Ovary (tissue), 9 donors: ENCODE results near the gene JPH3. TPM values are rescaled to one million over a fixed set of nuclear protein-coding genes. Genes with fewer than 3 reads are reported as not detected.

ENCODE experiments used
- DNase-seq, 5 donors: peaks; one replicate each; pipeline ENCODE4 v3.0.0-alpha.2; 2019 to 2020
- H3K27ac ChIP-seq, 2 donors: fragments of 200-600 bp; one replicate each; pipeline versions ENCODE4 v1.5.1 to v1.8.0; 2019 to 2022
- H3K27me3 ChIP-seq: fragments of 200-600 bp; one replicate; pipeline ENCODE4 v1.8.0; 2022
- H3K36me3 ChIP-seq: fragments of 200-600 bp; sonication (generic); one replicate; pipeline ENCODE4 v1.5.1; 2019
- H3K4me1 ChIP-seq: one replicate; pipeline ENCODE4 v1.8.1; 2013; ENCODE audit warnings: mild to moderate bottlenecking, moderate library complexity; ENCODE audit not compliant: insufficient read depth
- H3K4me3 ChIP-seq: fragments of 200-600 bp; sonication (generic); one replicate; pipeline ENCODE4 v1.5.1; 2017
- H3K9me3 ChIP-seq, 2 donors: fragments of 200-600 bp in 1 of 2; sonication (generic) in 1 of 2; one replicate each; pipeline versions ENCODE4 v1.5.1 to v1.8.1; 2013 to 2019; ENCODE audit warnings: mild to moderate bottlenecking in 1 of 2, moderate library complexity in 1 of 2
- CTCF ChIP-seq, 3 donors: fragments of 450-650 bp in 2 of 3; fragments of 200-600 bp in 1 of 3; IDR thresholded peaks; one replicate each; pipeline versions ENCODE4 v1.5.1 to v1.8.0; 2016 to 2022; ENCODE audit warnings: antibody characterized with exemption in 3 of 3, mild to moderate bottlenecking in 1 of 3
- EP300 ChIP-seq: sonication (generic); formaldehyde crosslinking; IDR thresholded peaks from one replicate; pipeline ENCODE4 v1.6.1; 2017; ENCODE audit warnings: antibody characterized with exemption
- POLR2A ChIP-seq: fragments of 450-650 bp; IDR thresholded peaks from one replicate; pipeline ENCODE4 v1.6.1; 2017; ENCODE audit warnings: antibody characterized with exemption, mild to moderate bottlenecking, moderate library complexity
- WGBS, 3 donors: extraction: QIAGEN DNeasy Blood & Tissue Kit in 1 of 3; methylation state at CpG; one replicate each; pipeline versions ENCODE4 v1.1.5 to v1.1.7; 2013 to 2017; 5-methylcytosine and 5-hydroxymethylcytosine counted together
- intact Hi-C, 4 donors: fragments of 100-400 bp; cut with DNase I; formaldehyde crosslinking; loops; one replicate each; pipeline versions ENCODE4 v1.11.0 to v1.15.1; 2022 to 2023
- polyA plus RNA-seq, 2 donors: library from polyadenylated mRNA; stranded (reverse); fragments of 200-250 nt in 1 of 2; fragments of 350-450 nt in 1 of 2; fragmentation: Illumina TruSeq in 1 of 2; extraction: RNeasy Lipid Tissue Mini Kit (QIAGEN cat#74804) in 1 of 2; gene quantifications; one replicate each; pipeline ENCODE4 v1.2.3, GENCODE V29; 2013 to 2014
- total RNA-seq, 7 donors: library from RNA; depleted of rRNA in 2 of 7; stranded (reverse); fragments of >200 nt in 2 of 7; fragmentation: NEBNext Ultra II Directional in 3 of 7; extraction: Animal tissue kit (Norgen Biotek cat#: 25700) in 3 of 7; gene quantifications; one replicate each; pipeline versions ENCODE4 v1.1.0 to v1.2.4, GENCODE V29; 2016 to 2023
- donor health status: DM: no; HTN: no; CAD: no; lungs with moderate emphysema.
- donor health status: DM: no; HTN: no; CAD: no.
- donor health status: Bipolar disorder and iron deficiency.
- donor health status: DM: yes; HTN: yes; CAD: no.
- donor health status: DM: no; HTN: no; CAD: no.
- donor health status: DM: yes; HTN: yes; CAD: no.

The JPH3 gene
- total and polyA plus RNA-seq, 9 donors = 0.11 to 0.62 (median 0.30) TPM; not detected in 3

- no peak overlapping the region for H3K4me3 ChIP-seq
- H3K9me3 ChIP-seq = no peaks in the 10 kb centered on the region
- H3K4me1 ChIP-seq = peaks cover 5% of the 10 kb centered on the region
- H3K27me3 ChIP-seq = no peaks in the 10 kb centered on the region
- intact Hi-C loops = loop anchor here in 1 of 4 donors (10.0 kb wide), 1 partner anchor 56 kb away; no protein-coding TSS in a partner anchor
- TF ChIP-seq POLR2A (no peak), CTCF (IDR thresholded peaks at IDR 0.05) (no peak), EP300 (no peak)
- peak overlapping the region in 1 of 2 donors; percentile 52 for H3K27ac ChIP-seq
- WGBS, 3 donors = 41 to 53% (median 46%) methylated on average over 8 of the region's 8 CpGs
- no peaks in the 10 kb centered on the region for H3K36me3 ChIP-seq
- DNase-seq = peak in 2 of 5 donors; percentile 28 to 55
Measured at GRCh38 chr16:87740441-87740840, 138.1 kb downstream of the JPH3 start.

GRCh38 chr16:87740909-87741424 is 138.7 kb downstream of the JPH3 start:
- peaks cover 5% of the 10 kb centered on the region for H3K4me1 ChIP-seq
- intact Hi-C loops = loop anchor here in 1 of 4 donors (10.0 kb wide), 1 partner anchor 56 kb away; no protein-coding TSS in a partner anchor
- peak overlapping the region in 1 of 2 donors; percentile 52 for H3K27ac ChIP-seq
- TF ChIP-seq POLR2A (no peak), EP300 (no peak), CTCF (IDR thresholded peaks at IDR 0.05) (no peak)
- WGBS, 3 donors = 28 to 33% (median 28%) methylated on average over 11 of the region's 11 CpGs
- H3K27me3 ChIP-seq = no peaks in the 10 kb centered on the region
- DNase-seq = peak in 3 of 5 donors; percentile 29 to 65 (median 65)
- H3K4me3 ChIP-seq = no peak overlapping the region
- H3K9me3 ChIP-seq = no peaks in the 10 kb centered on the region
- H3K36me3 ChIP-seq = no peaks in the 10 kb centered on the region

- no peak for TF ChIP-seq POLR2A
- TF ChIP-seq CTCF (IDR thresholded peaks at IDR 0.05) = no peak
- TF ChIP-seq EP300 = no peak
- DNase-seq = no peak
Measured at GRCh38 chr16:87741700-87742415, 139.6 kb downstream of the JPH3 start.

GRCh38 chr16:87742781-87743490 is 140.6 kb downstream of the JPH3 start:
- Histone ChIP-seq H3K36me3 (no peaks in the 10 kb centered on the region), H3K27ac (no peak overlapping the region), H3K4me1 (peaks cover 5% of the 10 kb centered on the region), H3K9me3 (no peaks in the 10 kb centered on the region), H3K27me3 (no peaks in the 10 kb centered on the region), H3K4me3 (no peak overlapping the region)
- intact Hi-C loops = loop anchor here in 1 of 4 donors (10.0 kb wide), 1 partner anchor 58 kb away; no protein-coding TSS in a partner anchor
- TF ChIP-seq CTCF (IDR thresholded peaks at IDR 0.05) = no peak
- TF ChIP-seq EP300 = no peak
- no peak for TF ChIP-seq POLR2A
- 86 to 95% (median 92%) methylated on average over 17 of the region's 17 CpGs for WGBS, 3 donors
- no peak for DNase-seq

More at GRCh38 chr16:87741700-87742415, 139.6 kb downstream of the JPH3 start:
- intact Hi-C loops = loop anchor here in 1 of 4 donors (10.0 kb wide), 1 partner anchor 57 kb away; no protein-coding TSS in a partner anchor
- H3K4me3 ChIP-seq = no peak overlapping the region
- no peaks in the 10 kb centered on the region for H3K9me3 ChIP-seq
- no peak overlapping the region for H3K27ac ChIP-seq
- H3K27me3 ChIP-seq = no peaks in the 10 kb centered on the region
- H3K4me1 ChIP-seq = peaks cover 5% of the 10 kb centered on the region
- WGBS, 3 donors = 91 to 92% (median 91%) methylated on average over 16 of the region's 16 CpGs
- H3K36me3 ChIP-seq = no peaks in the 10 kb centered on the region
